Heart left ventricle (tissue), 16 donors: ENCODE measurements around the gene LUM. TPM values are rescaled to one million over a fixed set of nuclear protein-coding genes. Genes with fewer than 3 reads are reported as not detected.

Source experiments
- ATAC-seq, 4 donors: fragments of 200-7000 bp; cut with Tn5 transposase; one replicate each; pipeline ENCODE4 v1.9.1; 2020 to 2022; ENCODE audit warnings: moderate library complexity in 4 of 4, mild to moderate bottlenecking in 3 of 4, moderate number of reproducible peaks in 1 of 4
- DNase-seq, 5 donors: peaks; one replicate each; pipeline ENCODE4 v3.0.0-alpha.2; 2020
- H3K27ac ChIP-seq, 12 donors: fragments of 200-600 bp; sonication (generic) in 4 of 12; one replicate each; pipeline versions ENCODE4 v1.5.0 to v1.8.0; 2016 to 2022; ENCODE audit warnings: mild to moderate bottlenecking in 2 of 12
- H3K27me3 ChIP-seq, 9 donors: fragments of 200-600 bp; sonication (generic) in 2 of 9; one replicate each; pipeline versions ENCODE4 v1.5.1 to v1.8.0; 2016 to 2022; ENCODE audit warnings: mild to moderate bottlenecking in 3 of 9
- H3K36me3 ChIP-seq, 9 donors: fragments of 200-600 bp; sonication (generic) in 2 of 9; one replicate each; pipeline versions ENCODE4 v1.5.0 to v1.8.0; 2018 to 2022; ENCODE audit warnings: mild to moderate bottlenecking in 2 of 9
- H3K4me1 ChIP-seq, 12 donors: fragments of 200-600 bp; sonication (generic) in 4 of 12; one replicate each; pipeline versions ENCODE4 v1.5.0 to v1.8.0; 2016 to 2022; ENCODE audit warnings: mild to moderate bottlenecking in 3 of 12
- H3K4me3 ChIP-seq, 12 donors: fragments of 200-600 bp; sonication (generic) in 4 of 12; one replicate each; pipeline versions ENCODE4 v1.5.0 to v1.8.0; 2017 to 2022; ENCODE audit warnings: mild to moderate bottlenecking in 9 of 12, moderate library complexity in 4 of 12
- H3K9me3 ChIP-seq, 12 donors: fragments of 200-600 bp; sonication (generic) in 4 of 12; one replicate each; pipeline versions ENCODE4 v1.5.0 to v1.8.0; 2016 to 2022; ENCODE audit warnings: mild to moderate bottlenecking in 1 of 12
- POLR2A ChIP-seq, 2 donors: fragments of 450-650 bp; IDR thresholded peaks; one replicate each; pipeline ENCODE4 v1.6.1; 2017; ENCODE audit warnings: antibody characterized with exemption in 2 of 2, mild to moderate bottlenecking in 2 of 2, moderate library complexity in 2 of 2
- WGBS, 4 donors: extraction: QIAGEN DNeasy Blood & Tissue Kit in 2 of 4; methylation state at CpG; one replicate each; pipeline versions ENCODE4 v1.1.5 to v1.1.7; 2013 to 2018; 5-methylcytosine and 5-hydroxymethylcytosine counted together
- intact Hi-C, 10 donors: fragments of 100-400 bp; cut with DNase I; formaldehyde crosslinking; loops; one replicate each; pipeline versions ENCODE4 v1.11.1 to v1.14.2; 2022
- polyA plus RNA-seq, 2 donors: library from polyadenylated mRNA; stranded (reverse); fragments of 200-250 nt; gene quantifications; one replicate each; pipeline ENCODE4 v1.2.3, GENCODE V29; 2013
- total RNA-seq, 9 donors: library from RNA; depleted of rRNA in 2 of 9; stranded (reverse); fragments of >200 nt in 2 of 9; fragmentation: NEBNext Ultra II Directional in 3 of 9; extraction: Animal tissue kit (Norgen Biotek cat#: 25700) in 3 of 9; gene quantifications; one replicate each; pipeline versions ENCODE4 v1.1.0 to v1.2.4, GENCODE V29; 2016 to 2023
- TF ChIP-seq, protein P1 (sequence below), 12 donors: fragments of 200-600 bp; sonication (generic) in 4 of 12; IDR thresholded peaks; one replicate each; pipeline versions ENCODE4 v1.5.0 to v1.8.0; 2018 to 2022; ENCODE audit warnings: antibody characterized with exemption in 12 of 12, mild to moderate bottlenecking in 5 of 12
- donor health status: ischemic (EF 13 %, LVEDD 7.1; RV severe dilation, severe dysfunction).
- donor health status: healthy with polysubstance abuse.
- donor health status: DM: no; HTN: yes; CAD: no.
- donor health status: DM: no; HTN: no; CAD: no.
- donor health status: ischemic (EF 25% LVEDD 6.9; RV normal size, moderate dysfunction).
- donor health status: ischemic (EF 25% LVEDD 5.7; RV mildly dilated, moderate dysfunction).
- donor health status: healthy.
- donor health status: DM: yes; HTN: yes; CAD: no.
- donor health status: ischemic (EF 35%, LVEDD 5.7; RV mildly dilated, moderate dysfunction).
- donor health status: nonischemic (EF 11% LVEDD 7.7; RV severe dilation, severe dysfunction).
- donor health status: DM: yes; HTN: yes; CAD: no.
- donor health status: PGD.
- donor health status: ischemic (EF 29% LVEDD 5.4; RV normal size, mild dysfunction).
- donor health status: nonischemic (EF 23%, LVEDD 6.1; RV moderate dilation, normal function).

LUM gene
- total and polyA plus RNA-seq, 11 donors, result 21.8 to 249 (median 74.8) TPM

DNA sequence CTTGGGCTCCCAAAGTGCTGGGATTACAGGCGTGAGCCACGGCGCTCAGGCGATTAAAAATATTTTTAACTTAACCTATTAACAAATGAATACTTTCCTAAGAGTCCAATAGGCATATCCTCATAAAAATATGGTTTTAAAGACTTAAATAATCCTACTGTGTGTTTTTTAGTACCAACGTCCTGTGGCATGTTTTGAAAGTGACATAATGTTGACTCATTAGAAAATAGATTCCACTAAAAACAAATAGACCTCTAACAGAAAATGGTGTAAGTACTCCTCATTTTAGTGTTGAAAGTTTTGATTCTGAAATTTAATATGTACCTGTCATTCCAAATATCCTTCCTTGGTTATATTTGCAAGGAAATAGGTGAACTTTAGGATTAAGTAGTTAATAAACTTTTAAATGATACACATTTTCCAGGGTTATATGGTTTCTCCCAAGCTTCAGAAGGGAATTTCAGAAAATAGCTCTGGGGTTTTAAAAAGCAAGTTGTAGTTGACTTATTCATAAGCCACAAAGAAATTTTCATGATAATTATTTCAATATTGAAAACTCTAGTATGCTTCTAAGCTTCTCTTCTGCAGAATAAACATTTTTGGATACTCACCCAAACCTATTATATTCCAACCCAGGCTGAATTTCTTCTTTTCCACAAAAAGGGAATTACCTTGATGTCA lies 12.1 kb upstream of the LUM start:
- intact Hi-C loops, result loop anchor here in 1 of 10 donors (10.0 kb wide), 1 partner anchor 59 kb away; no protein-coding TSS in a partner anchor
- Histone ChIP-seq H3K27ac (no peak overlapping the region), H3K27me3 (no peaks in the 10 kb centered on the region), H3K9me3 (no peaks in the 10 kb centered on the region), H3K4me1 (no peaks in the 10 kb centered on the region), H3K4me3 (no peak overlapping the region), H3K36me3 (no peaks in the 10 kb centered on the region)
- TF ChIP-seq POLR2A (IDR thresholded peaks at IDR 0.05), result no peak
- TF ChIP-seq, protein P1, sequence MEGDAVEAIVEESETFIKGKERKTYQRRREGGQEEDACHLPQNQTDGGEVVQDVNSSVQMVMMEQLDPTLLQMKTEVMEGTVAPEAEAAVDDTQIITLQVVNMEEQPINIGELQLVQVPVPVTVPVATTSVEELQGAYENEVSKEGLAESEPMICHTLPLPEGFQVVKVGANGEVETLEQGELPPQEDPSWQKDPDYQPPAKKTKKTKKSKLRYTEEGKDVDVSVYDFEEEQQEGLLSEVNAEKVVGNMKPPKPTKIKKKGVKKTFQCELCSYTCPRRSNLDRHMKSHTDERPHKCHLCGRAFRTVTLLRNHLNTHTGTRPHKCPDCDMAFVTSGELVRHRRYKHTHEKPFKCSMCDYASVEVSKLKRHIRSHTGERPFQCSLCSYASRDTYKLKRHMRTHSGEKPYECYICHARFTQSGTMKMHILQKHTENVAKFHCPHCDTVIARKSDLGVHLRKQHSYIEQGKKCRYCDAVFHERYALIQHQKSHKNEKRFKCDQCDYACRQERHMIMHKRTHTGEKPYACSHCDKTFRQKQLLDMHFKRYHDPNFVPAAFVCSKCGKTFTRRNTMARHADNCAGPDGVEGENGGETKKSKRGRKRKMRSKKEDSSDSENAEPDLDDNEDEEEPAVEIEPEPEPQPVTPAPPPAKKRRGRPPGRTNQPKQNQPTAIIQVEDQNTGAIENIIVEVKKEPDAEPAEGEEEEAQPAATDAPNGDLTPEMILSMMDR (IDR thresholded peaks at IDR 0.05), result no peak
- DNase-seq (no peak), ATAC-seq (no peak)
- 92 to 97% (median 94%) methylated on average over 5 of the region's 5 CpGs for WGBS, 4 donors

DNA sequence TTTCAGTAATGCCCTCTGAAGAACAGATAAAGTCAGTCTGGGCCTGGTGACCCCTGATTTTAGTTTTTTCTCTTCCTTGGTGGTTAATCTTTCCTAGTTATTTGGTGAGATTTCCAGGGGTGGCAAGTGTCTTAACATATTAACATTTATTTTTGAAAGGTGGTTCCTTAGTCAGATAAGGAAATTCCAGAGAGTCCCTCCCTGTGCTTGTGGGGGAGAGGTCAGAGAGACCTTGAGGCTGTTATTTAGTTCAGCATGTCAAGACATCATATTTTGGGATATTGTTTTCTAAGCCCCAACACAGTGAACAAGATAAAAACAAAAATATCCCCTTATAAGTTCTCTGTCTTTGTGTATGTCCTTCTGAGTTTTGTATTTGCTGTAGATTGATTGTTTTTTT lies 9.5 kb upstream of the LUM start:
- Histone ChIP-seq H3K27me3 (no peaks in the 10 kb centered on the region), H3K4me1 (no peaks in the 10 kb centered on the region), H3K4me3 (no peak overlapping the region), H3K9me3 (no peaks in the 10 kb centered on the region), H3K36me3 (no peaks in the 10 kb centered on the region), H3K27ac (no peak overlapping the region)
- intact Hi-C loops, result loop anchor here in 1 of 10 donors (10.0 kb wide), 1 partner anchor 56 kb away; no protein-coding TSS in a partner anchor
- ATAC-seq (no peak), DNase-seq (no peak)
- TF ChIP-seq POLR2A (IDR thresholded peaks at IDR 0.05), result no peak
- TF ChIP-seq, protein P1 (IDR thresholded peaks at IDR 0.05), result no peak

DNA sequence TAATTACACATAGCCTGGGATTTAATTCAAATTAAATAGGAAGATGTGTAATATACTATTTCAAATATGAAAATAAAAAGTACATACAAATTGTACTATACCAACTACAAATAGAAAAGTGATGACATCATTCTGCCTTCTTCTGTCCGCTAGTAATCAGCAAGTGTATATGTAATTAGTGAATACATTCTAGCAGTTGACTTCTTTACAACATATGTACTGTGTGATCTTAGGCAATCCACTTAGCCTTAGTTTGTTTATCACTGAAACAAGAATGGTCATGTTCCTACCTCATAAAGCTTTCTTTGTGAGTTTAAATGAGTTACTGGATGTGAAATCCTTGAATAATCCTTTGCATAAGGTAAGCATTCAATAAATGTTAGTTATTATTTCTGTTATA lies 7.8 kb upstream of the LUM start:
- Histone ChIP-seq H3K27me3 (no peaks in the 10 kb centered on the region), H3K36me3 (no peaks in the 10 kb centered on the region), H3K4me1 (no peaks in the 10 kb centered on the region), H3K27ac (no peak overlapping the region), H3K4me3 (no peak overlapping the region), H3K9me3 (no peaks in the 10 kb centered on the region)
- intact Hi-C loops, result loop anchor here in 1 of 10 donors (10.0 kb wide), 1 partner anchor 144 kb away; no protein-coding TSS in a partner anchor
- DNase-seq, result no peak
- TF ChIP-seq, protein P1 (IDR thresholded peaks at IDR 0.05), result no peak
- TF ChIP-seq POLR2A (IDR thresholded peaks at IDR 0.05), result no peak
- WGBS, 4 donors, result 90 to 100% (median 93%) methylated on average over 1 of the region's 1 CpG
- ATAC-seq, result no peak

DNA sequence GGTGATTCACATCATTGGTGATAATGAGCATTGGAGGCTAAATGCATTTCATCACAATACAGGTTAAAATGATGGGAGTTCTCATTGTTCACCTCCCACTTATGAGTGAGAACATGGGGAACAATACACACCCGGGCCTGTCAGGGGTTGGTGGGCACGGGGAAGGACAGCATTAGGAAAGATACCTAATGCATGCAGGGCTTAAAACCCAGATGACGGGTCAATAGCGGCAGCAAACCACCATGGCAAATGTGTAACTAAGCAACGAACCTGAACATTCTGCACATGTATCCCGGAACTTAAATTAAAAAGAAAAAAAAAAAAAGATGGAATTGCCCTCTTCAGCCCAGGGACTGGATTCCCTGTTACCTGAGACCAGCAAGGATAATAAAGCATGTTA lies 2.3 kb upstream of the LUM start:
- H3K27me3 ChIP-seq, result no peaks in the 10 kb centered on the region
- no peak overlapping the region for H3K27ac ChIP-seq
- 89 to 94% (median 91%) methylated on average over 6 of the region's 6 CpGs for whole genome bisulfite sequencing, 4 donors
- H3K4me3 ChIP-seq, result no peak overlapping the region
- no peak for DNase-seq
- no peaks in the 10 kb centered on the region for H3K36me3 ChIP-seq
- TF ChIP-seq, protein P1 (IDR thresholded peaks at IDR 0.05), result no peak
- no peak for TF ChIP-seq POLR2A (IDR thresholded peaks at IDR 0.05)
- intact Hi-C loops, result loop anchor here in 1 of 10 donors (10.0 kb wide), 1 partner anchor 139 kb away; no protein-coding TSS in a partner anchor
- no peak for ATAC-seq
- H3K4me1 ChIP-seq, result peaks cover 0 to 2% (median 0%) of the 10 kb centered on the region in 12 donors
- no peaks in the 10 kb centered on the region for H3K9me3 ChIP-seq
